D341Med (cell line): Measurements from ENCODE around the gene CFAP58.

Experiments used
- DNase-seq: peaks from one replicate; pipeline ENCODE4 v3.0.0; 2012; ENCODE audit warnings: low spot score

Gene CFAP58

GRCh38 chr10:104353325-104354048 lies at the start of gene CFAP58:
CFAP58 (plus strand) TSS chr10:104353833; CDS start chr10:104353898, 65 bp downstream.
- peak; percentile 89 for DNase-seq

GRCh38 chr10:104304356-104304745 lies 49.3 kb upstream of the CFAP58 start:
- DNase-seq: no peak

- DNase-seq: no peak
These were observed 48.7 kb upstream of the CFAP58 start for GRCh38 chr10:104304927-104305326.

GRCh38 chr10:104306897-104307296 lies 46.7 kb upstream of the CFAP58 start:
- DNase-seq: no peak

- no peak for DNase-seq
These were observed 45.8 kb upstream of the CFAP58 start for GRCh38 chr10:104307576-104308438.

- no peak for DNase-seq
These were observed 45.2 kb upstream of the CFAP58 start for GRCh38 chr10:104308439-104308903.

GRCh38 chr10:104309980-104310978 lies 43.4 kb upstream of the CFAP58 start:
- DNase-seq: no peak

GRCh38 chr10:104311184-104311720 lies 42.4 kb upstream of the CFAP58 start:
- no peak for DNase-seq

GRCh38 chr10:104314591-104315485 lies 38.8 kb upstream of the CFAP58 start:
- DNase-seq: no peak

GRCh38 chr10:104315486-104315921 lies 38.1 kb upstream of the CFAP58 start:
- no peak for DNase-seq

GRCh38 chr10:104316321-104317099 lies 37.1 kb upstream of the CFAP58 start:
- no peak for DNase-seq

GRCh38 chr10:104317269-104317710 lies 36.3 kb upstream of the CFAP58 start:
- no peak for DNase-seq

GRCh38 chr10:104317726-104318299 lies 35.8 kb upstream of the CFAP58 start:
- no peak for DNase-seq

- no peak for DNase-seq
These were observed 35.3 kb upstream of the CFAP58 start for GRCh38 chr10:104318326-104318725.

GRCh38 chr10:104318810-104319741 lies 34.6 kb upstream of the CFAP58 start:
- no peak for DNase-seq

- no peak for DNase-seq
These were observed 32.4 kb upstream of the CFAP58 start for GRCh38 chr10:104321226-104321625.

- DNase-seq: no peak
These were observed 31.8 kb upstream of the CFAP58 start for GRCh38 chr10:104321725-104322415.

- DNase-seq: no peak
These were observed 31.2 kb upstream of the CFAP58 start for GRCh38 chr10:104322416-104322782.
